ENCODE measurements around the gene KCNN4. TPM values are rescaled to one million over a fixed set of nuclear protein-coding genes. Genes with fewer than 3 reads are reported as not detected.

Gene KCNN4
- total RNA-seq, 1 donor from 2014 or later: 154 TPM

- TF ChIP-seq CTCF (IDR thresholded peaks at IDR 0.05): no peak
- Mint-ChIP-seq H3K27me3 (no peaks in the 10 kb centered on the region), H3K9me3 (no peaks in the 10 kb centered on the region), H3K4me3 (no peak overlapping the region), H3K27ac (peak overlapping the region; percentile 94), H3K36me3 (ENCODE audit: low read depth) (peaks cover 83% of the 10 kb centered on the region), H3K4me1 (peaks cover 59% of the 10 kb centered on the region)
- intact Hi-C loops (cut with micrococcal nuclease): no loop called here
- ATAC-seq (ENCODE audit: low read depth) (no peak), DNase-seq (no peak)
- POLR2A ChIA-PET: interaction anchor here (0.7 to 24.7 kb wide), 5 partner anchors 11 to 325 kb away, joined by 3 to 661 read pairs (median 28); partner anchors contain the start of genes KCNN4 and SMG9
- CTCF ChIA-PET: interaction anchor here (1.0 to 6.0 kb wide), 7 partner anchors 10 to 59 kb away, joined by 3 to 50 read pairs (median 4); partner anchors contain the start of genes KCNN4 and ZNF283
Observed at GRCh38 chr19:43768273-43769050, 12.3 kb downstream of the KCNN4 start.

GRCh38 chr19:43767818-43768217 lies 13.0 kb downstream of the KCNN4 start:
- Mint-ChIP-seq H3K27me3 (no peaks in the 10 kb centered on the region), H3K27ac (peak overlapping the region; percentile 94), H3K9me3 (no peaks in the 10 kb centered on the region), H3K36me3 (ENCODE audit: low read depth) (peaks cover 76% of the 10 kb centered on the region), H3K4me3 (no peak overlapping the region), H3K4me1 (peaks cover 59% of the 10 kb centered on the region)
- ATAC-seq (ENCODE audit: low read depth) (no peak), DNase-seq (no peak)
- CTCF ChIA-PET: interaction anchor here (0.6 to 6.0 kb wide), 7 partner anchors 11 to 59 kb away, joined by 3 to 50 read pairs (median 5); partner anchors contain the start of genes KCNN4 and ZNF283
- intact Hi-C loops (cut with micrococcal nuclease): no loop called here
- no peak for TF ChIP-seq CTCF (IDR thresholded peaks at IDR 0.05)
- POLR2A ChIA-PET: interaction anchor here (0.5 to 24.7 kb wide), 4 partner anchors 12 to 319 kb away, joined by 4 to 661 read pairs (median 192); partner anchors contain the start of genes KCNN4 and SMG9

DNA sequence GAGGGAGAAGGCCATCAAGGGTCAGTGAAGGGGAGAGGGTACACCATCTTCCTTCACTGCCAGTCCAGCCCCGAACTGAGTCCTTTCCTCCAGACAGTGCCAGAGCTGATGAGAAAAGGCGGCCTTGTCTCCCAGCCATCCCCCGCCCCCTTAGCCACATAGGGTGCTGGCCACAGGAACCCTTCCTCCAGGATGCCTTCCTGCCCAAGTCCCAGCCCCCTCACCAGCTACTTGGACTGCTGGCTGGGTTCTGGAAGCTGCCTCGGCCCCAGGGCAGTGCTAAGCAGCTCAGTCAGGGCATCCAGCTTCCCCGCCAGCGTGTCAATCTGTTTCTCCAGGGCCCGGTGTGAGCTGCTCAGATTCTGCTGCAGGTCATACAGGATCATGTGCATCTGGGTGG lies 13.5 kb downstream of the KCNN4 start:
- Mint-ChIP-seq H3K27ac (peak overlapping the region; percentile 94), H3K4me3 (no peak overlapping the region), H3K9me3 (no peaks in the 10 kb centered on the region), H3K27me3 (no peaks in the 10 kb centered on the region), H3K4me1 (peaks cover 63% of the 10 kb centered on the region), H3K36me3 (ENCODE audit: low read depth) (peaks cover 72% of the 10 kb centered on the region)
- ChIA-PET POLR2A (interaction anchor here (0.5 to 24.7 kb wide), 4 partner anchors 12 to 318 kb away, joined by 4 to 661 read pairs (median 192); partner anchors contain the start of genes KCNN4 and SMG9), CTCF (interaction anchor here (0.6 to 6.0 kb wide), 6 partner anchors 11 to 21 kb away, joined by 3 to 50 read pairs (median 7); partner anchors contain the start of gene KCNN4)
- TF ChIP-seq CTCF (IDR thresholded peaks at IDR 0.05): no peak
- ATAC-seq (ENCODE audit: low read depth) (no peak), DNase-seq (no peak)
- intact Hi-C loops (cut with micrococcal nuclease): no loop called here

DNA sequence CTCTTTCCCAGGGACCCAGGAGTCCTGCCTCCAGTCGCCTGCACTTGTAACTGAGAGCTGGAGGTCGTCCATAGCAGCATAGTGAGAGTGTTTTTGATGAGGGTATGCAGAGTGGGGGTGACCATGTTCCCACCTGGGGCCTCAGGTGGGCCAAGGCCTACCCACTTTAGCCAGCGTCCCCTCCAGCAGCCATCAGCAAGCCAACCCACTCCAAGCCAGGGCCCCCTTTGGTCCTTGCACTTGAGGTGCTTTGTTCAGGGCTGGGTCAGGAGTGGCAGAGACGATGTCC lies 14.1 kb downstream of the KCNN4 start:
- no peak for ATAC-seq (ENCODE audit: low read depth)
- no peak for DNase-seq
- Mint-ChIP-seq H3K36me3 (ENCODE audit: low read depth) (peaks cover 67% of the 10 kb centered on the region), H3K27me3 (no peaks in the 10 kb centered on the region), H3K27ac (peak overlapping the region; percentile 94), H3K4me3 (peak overlapping the region; percentile 76), H3K9me3 (no peaks in the 10 kb centered on the region), H3K4me1 (peaks cover 64% of the 10 kb centered on the region)
- intact Hi-C loops (cut with micrococcal nuclease): loop anchor here (1.0 kb wide), 1 partner anchor 14 kb away; the partner anchor contains the start of gene KCNN4
- POLR2A ChIA-PET: interaction anchor here (0.7 to 24.7 kb wide), 5 partner anchors 13 to 98 kb away, joined by 5 to 661 read pairs (median 28); partner anchors contain the start of genes KCNN4 and SMG9
- CTCF ChIA-PET: interaction anchor here (0.6 to 6.0 kb wide), 10 partner anchors 11 to 43 kb away, joined by 3 to 50 read pairs (median 6); partner anchors contain the start of genes KCNN4 and SMG9
- no peak for TF ChIP-seq CTCF (IDR thresholded peaks at IDR 0.05)
